A549 (cell line): ENCODE measurements around the gene ANK2. TPM values are rescaled to one million over a fixed set of nuclear protein-coding genes. Genes with fewer than 3 reads are reported as not detected.
A peak's percentile ranks its signal among the peaks of the same experiment; 100 is the strongest.

Source experiments
- ATAC-seq, 2 experiments: fragments of 200-7000 bp in 1 of 2; fragments of >200 bp in 1 of 2; cut with Nextera tagmentation in 1 of 2; cut with Tn5 transposase in 1 of 2; 3 replicates each; pipeline versions ENCODE4 v1.8.0 to v1.9.1; 2018 to 2020; ENCODE audit warnings: mild to moderate bottlenecking in 1 of 2, moderate library complexity in 1 of 2
- CTCF ChIA-PET: fragments of 300-600 bp; sonication (Branson Sonifier 250); formaldehyde crosslinking; extraction: SDS; loops from one replicate; lab custom pipeline; 2021; ENCODE audit warnings: antibody characterized with exemption, inconsistent platforms; lab: Yijun Ruan, JAX
- POLR2A ChIA-PET: fragments of 350-600 bp; formaldehyde crosslinking; extraction: SDS; loops from one replicate; lab custom pipeline; 2021; ENCODE audit warnings: antibody characterized with exemption, inconsistent platforms; lab: Yijun Ruan, JAX
- DNase-seq, 2 experiments: peaks; one replicate each; pipeline versions ENCODE4 v3.0.0 to v3.0.0-alpha.2; 2011 to 2016; ENCODE audit warnings: low read depth in 1 of 2, low spot score in 1 of 2
- FAIRE-seq: peaks from 2 replicates; lab custom pipeline; 2011; peaks lifted over from hg19 to GRCh38; lab: Jason Lieb, UNC
- H3K27ac ChIP-seq, 2 experiments: fragments of >200 bp; sonication (Bioruptor Twin); formaldehyde crosslinking; 3 replicates each; pipeline ENCODE4 v1.5.1; 2016 to 2017
- H3K4me1 ChIP-seq: fragments of >200 bp; sonication (Bioruptor Twin); formaldehyde crosslinking; 3 replicates; pipeline ENCODE4 v1.6.1; 2016
- H3K4me2 ChIP-seq: fragments of >200 bp; sonication (Bioruptor Twin); formaldehyde crosslinking; 3 replicates; pipeline ENCODE4 v1.6.1; 2016
- H3K4me3 ChIP-seq: fragments of >200 bp; sonication (Bioruptor Twin); formaldehyde crosslinking; 3 replicates; pipeline ENCODE4 v1.5.1; 2016
- H3K9me3 ChIP-seq: fragments of >200 bp; sonication (Bioruptor Twin); formaldehyde crosslinking; 3 replicates; pipeline ENCODE4 v1.6.1; 2016
- BHLHE40 ChIP-seq: IDR thresholded peaks from 2 replicates; pipeline ENCODE4 v1.6.1; 2012; ENCODE audit warnings: low read depth, low read length, inconsistent platforms
- CHD4 ChIP-seq: fragments of 200-600 bp; sonication (generic); IDR thresholded peaks from 2 replicates; pipeline ENCODE4 v1.6.1; 2016; ENCODE audit warnings: antibody characterized with exemption, mild to moderate bottlenecking, borderline replicate concordance
- CTCF ChIP-seq: fragments of >200 bp; sonication (Bioruptor Twin); formaldehyde crosslinking; IDR thresholded peaks from 3 replicates; pipeline ENCODE4 v1.5.1; 2016
- EHMT2 ChIP-seq: fragments of 200-600 bp; sonication (generic); IDR thresholded peaks from 2 replicates; pipeline ENCODE4 v1.6.1; 2016; ENCODE audit warnings: antibody characterized with exemption, low read depth, mild to moderate bottlenecking, moderate library complexity
- ESRRA ChIP-seq: fragments of 150-350 bp; IDR thresholded peaks from 2 replicates; pipeline ENCODE4 v1.6.1; 2014; ENCODE audit warnings: mild to moderate bottlenecking, low read length, borderline replicate concordance
- HEYL ChIP-seq: fragments of 250-450 bp; sonication (Bioruptor Pico); IDR thresholded peaks from 2 replicates; pipeline ENCODE4 v1.8.0; 2021; ENCODE audit warnings: mild to moderate bottlenecking, moderate library complexity
- HMGXB4 ChIP-seq: fragments of 250-450 bp; sonication (Bioruptor Pico); IDR thresholded peaks from 2 replicates; pipeline ENCODE4 v1.5.0; 2021; ENCODE audit warnings: mild to moderate bottlenecking, moderate library complexity, borderline replicate concordance
- HOXA7 ChIP-seq: fragments of 250-450 bp; sonication (Bioruptor Pico); IDR thresholded peaks from 2 replicates; pipeline ENCODE4 v1.5.0; 2020; ENCODE audit warnings: mild to moderate bottlenecking, moderate library complexity
- JUN ChIP-seq, 2 experiments: fragments of >200 bp; sonication (Bioruptor Twin); formaldehyde crosslinking; IDR thresholded peaks; 2 replicates in 1 of 2; 3 replicates in 1 of 2; pipeline ENCODE4 v1.6.1; 2016 to 2017
- KDM1A ChIP-seq: fragments of 200-600 bp; sonication (generic); IDR thresholded peaks from 2 replicates; pipeline ENCODE4 v1.6.1; 2016; ENCODE audit warnings: low read depth, mild to moderate bottlenecking
- KDM5A ChIP-seq: fragments of 200-600 bp; sonication (generic); IDR thresholded peaks from 2 replicates; pipeline ENCODE4 v1.6.1; 2016; ENCODE audit warnings: antibody characterized with exemption, mild to moderate bottlenecking
- MAFK ChIP-seq: fragments of 450-650 bp; IDR thresholded peaks from 2 replicates; pipeline ENCODE4 v1.6.1; 2014; ENCODE audit not compliant: partially characterized antibody
- NPAS2 ChIP-seq: fragments of 250-450 bp; sonication (Bioruptor Pico); IDR thresholded peaks from 2 replicates; pipeline ENCODE4 v1.8.0; 2022; ENCODE audit warnings: mild to moderate bottlenecking, moderate library complexity, borderline replicate concordance
- POLR2AphosphoS2 ChIP-seq: conservative IDR thresholded peaks from 2 replicates; pipeline ENCODE4 v1.6.1; 2012; ENCODE audit warnings: low read length, improper control_type of control experiment, inconsistent platforms
- RAD21 ChIP-seq, 2 experiments: fragments of >200 bp in 1 of 2; sonication (Bioruptor Twin) in 1 of 2; formaldehyde crosslinking in 1 of 2; IDR thresholded peaks in 1 of 2; conservative IDR thresholded peaks in 1 of 2; 2 replicates in 1 of 2; 3 replicates in 1 of 2; pipeline ENCODE4 v1.6.1; 2012 to 2018; ENCODE audit warnings: inconsistent platforms in 1 of 2
- RNF2 ChIP-seq: fragments of 200-600 bp; sonication (generic); IDR thresholded peaks from 2 replicates; pipeline ENCODE4 v1.6.1; 2016; ENCODE audit warnings: low read depth, mild to moderate bottlenecking, antibody characterized with exemption, moderate library complexity, borderline replicate concordance
- SMC3 ChIP-seq: fragments of >200 bp; sonication (Bioruptor Twin); formaldehyde crosslinking; IDR thresholded peaks from 3 replicates; pipeline ENCODE4 v1.6.1; 2018; ENCODE audit warnings: inconsistent platforms
- TFCP2L1 ChIP-seq: fragments of 250-450 bp; sonication (Bioruptor Pico); IDR thresholded peaks from 2 replicates; pipeline ENCODE4 v1.5.0; 2021; ENCODE audit warnings: mild to moderate bottlenecking
- TP53 ChIP-seq: fragments of 250-450 bp; sonication (Bioruptor Pico); IDR thresholded peaks from 2 replicates; pipeline ENCODE4 v1.5.0; 2021; ENCODE audit warnings: mild to moderate bottlenecking, moderate library complexity
- ZC3H11A ChIP-seq: fragments of 450-650 bp; IDR thresholded peaks from 2 replicates; pipeline ENCODE4 v1.6.1; 2014; ENCODE audit warnings: antibody characterized with exemption, mild to moderate bottlenecking
- ZNF302 ChIP-seq: fragments of 250-450 bp; sonication (Bioruptor Pico); IDR thresholded peaks from 2 replicates; pipeline ENCODE4 v1.9.0; 2021; ENCODE audit warnings: inconsistent platforms, mild to moderate bottlenecking, moderate library complexity
- ZSCAN20 ChIP-seq: fragments of 250-450 bp; sonication (Bioruptor Pico); IDR thresholded peaks from 2 replicates; pipeline ENCODE4 v1.8.0; 2022; ENCODE audit warnings: mild to moderate bottlenecking, moderate library complexity
- WGBS: methylation state at CpG from one replicate; pipeline ENCODE4 v1.1.6; 2017; ENCODE audit errors: missing lambda C conversion rate; 5-methylcytosine and 5-hydroxymethylcytosine counted together
- polyA plus RNA-seq, 4 experiments: library from polyadenylated mRNA; depleted of rRNA in 3 of 4; stranded (reverse); fragments of >200 nt; fragmentation: RNase III in 1 of 4; extraction: RNeasy Plus Mini Kit Qiagen cat#74134 plus additional on column Dnase treatment in 1 of 4; gene quantifications; 2 replicates in 3 of 4; 3 replicates in 1 of 4; pipeline ENCODE4 v1.2.3, GENCODE V29; 2011 to 2017
- TF ChIP-seq, protein P1 (sequence below): fragments of 150-350 bp; IDR thresholded peaks from 2 replicates; pipeline ENCODE4 v1.6.1; 2014; ENCODE audit warnings: low read depth, mild to moderate bottlenecking, low read length
- TF ChIP-seq, protein P2 (sequence below): fragments of 250-450 bp; sonication (Bioruptor Pico); IDR thresholded peaks from 2 replicates; pipeline ENCODE4 v1.5.0; 2020; ENCODE audit warnings: low read depth, mild to moderate bottlenecking, moderate library complexity
- TF ChIP-seq, protein P3 (sequence below): IDR thresholded peaks from 2 replicates; pipeline ENCODE4 v1.6.1; 2012; ENCODE audit warnings: low read depth, borderline replicate concordance
- TF ChIP-seq, protein P4 (sequence below): fragments of 450-650 bp; IDR thresholded peaks from 2 replicates; pipeline ENCODE4 v1.6.1; 2014; ENCODE audit warnings: antibody characterized with exemption

Gene ANK2
- polyA plus RNA-seq, 2 of the 4 experiments (the other 2 are of a cell fraction) = 1.4 to 3.1 TPM

DNA sequence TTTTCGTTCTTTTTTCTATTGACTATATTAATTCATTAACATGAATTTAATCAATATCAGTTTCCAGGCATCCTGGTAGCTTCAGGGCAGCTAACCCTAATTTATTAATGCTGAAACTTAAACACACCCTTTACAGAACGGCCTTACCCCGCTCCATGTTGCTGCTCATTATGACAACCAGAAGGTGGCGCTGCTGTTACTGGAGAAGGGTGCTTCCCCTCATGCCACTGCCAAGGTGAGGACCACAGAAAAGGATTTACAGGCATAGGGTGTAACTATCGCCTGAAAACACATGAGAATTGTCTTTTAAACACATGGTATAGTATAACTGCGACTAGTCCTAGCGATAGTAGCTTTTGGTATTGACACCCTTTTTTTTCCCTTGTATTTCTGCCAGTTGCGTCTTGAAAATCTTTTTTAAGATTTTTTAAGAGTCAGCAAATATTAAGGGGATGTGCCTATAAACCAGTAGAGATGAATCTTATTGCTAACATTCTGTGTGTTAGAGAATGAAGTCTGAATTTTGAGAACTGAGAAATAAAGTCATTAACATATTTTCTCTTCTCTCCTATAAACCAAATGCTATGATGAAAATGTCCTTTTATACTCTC is 229.0 kb downstream of the ANK2 start:
- no peak for FAIRE-seq

GRCh38 chr4:113285501-113285900 is 236.0 kb downstream of the ANK2 start:
- DNase-seq (no peak), ATAC-seq (no peak), FAIRE-seq (no peak)
- TF ChIP-seq HEYL (CRISPR knock-in tag) (no peak), KDM1A (no peak), CHD4 (no peak), HOXA7 (no peak), BHLHE40 (no peak), RNF2 (no peak), KDM5A (no peak), SMC3 (no peak), ESRRA (no peak)
- TF ChIP-seq, protein P1, sequence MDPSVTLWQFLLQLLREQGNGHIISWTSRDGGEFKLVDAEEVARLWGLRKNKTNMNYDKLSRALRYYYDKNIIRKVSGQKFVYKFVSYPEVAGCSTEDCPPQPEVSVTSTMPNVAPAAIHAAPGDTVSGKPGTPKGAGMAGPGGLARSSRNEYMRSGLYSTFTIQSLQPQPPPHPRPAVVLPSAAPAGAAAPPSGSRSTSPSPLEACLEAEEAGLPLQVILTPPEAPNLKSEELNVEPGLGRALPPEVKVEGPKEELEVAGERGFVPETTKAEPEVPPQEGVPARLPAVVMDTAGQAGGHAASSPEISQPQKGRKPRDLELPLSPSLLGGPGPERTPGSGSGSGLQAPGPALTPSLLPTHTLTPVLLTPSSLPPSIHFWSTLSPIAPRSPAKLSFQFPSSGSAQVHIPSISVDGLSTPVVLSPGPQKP = no peak
- TF ChIP-seq, protein P2, sequence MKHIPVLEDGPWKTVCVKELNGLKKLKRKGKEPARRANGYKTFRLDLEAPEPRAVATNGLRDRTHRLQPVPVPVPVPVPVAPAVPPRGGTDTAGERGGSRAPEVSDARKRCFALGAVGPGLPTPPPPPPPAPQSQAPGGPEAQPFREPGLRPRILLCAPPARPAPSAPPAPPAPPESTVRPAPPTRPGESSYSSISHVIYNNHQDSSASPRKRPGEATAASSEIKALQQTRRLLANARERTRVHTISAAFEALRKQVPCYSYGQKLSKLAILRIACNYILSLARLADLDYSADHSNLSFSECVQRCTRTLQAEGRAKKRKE = no peak
- ChIA-PET CTCF (no interaction called here), POLR2A (no interaction called here)
- 68% methylated on average over 3 of the region's 4 CpGs for WGBS
- no peak overlapping the region for H3K27ac ChIP-seq
- H3K4me1 ChIP-seq = no peaks in the 10 kb centered on the region
- H3K4me3 ChIP-seq = no peak overlapping the region
- no peaks in the 10 kb centered on the region for H3K9me3 ChIP-seq
- H3K4me2 ChIP-seq = no peak overlapping the region

More for the DNA sequence above, 229.0 kb downstream of the ANK2 start:
- POLR2A ChIA-PET = no interaction called here
- H3K4me3 ChIP-seq = no peak overlapping the region
- no peak overlapping the region for H3K27ac ChIP-seq
- DNase-seq = peak; percentile 50 to 70
- TF ChIP-seq, protein P2 = no peak
- TF ChIP-seq POLR2AphosphoS2 (no peak), MAFK (peak; percentile 83), CTCF (peak; percentile 50), TFCP2L1 (CRISPR knock-in tag) (no peak), RAD21 (conservative IDR thresholded peaks at IDR 0.05 in 1 of 2, IDR thresholded peaks at IDR 0.05 in 1 of 2) (peak; percentile 46 to 66; a peak in 4 of 5 replicates), JUN (IDR thresholded peaks at IDR 0.05) (no peak)
- TF ChIP-seq, all 56 proteins: peak for 3
- no peak overlapping the region for H3K4me2 ChIP-seq
- CTCF ChIA-PET = interaction anchor here (1.6 kb wide), 1 partner anchor 11 kb away, joined by 4 read pairs; no protein-coding TSS in a partner anchor
- no peaks in the 10 kb centered on the region for H3K4me1 ChIP-seq
- WGBS = 37% methylated on average over 8 of the region's 8 CpGs
- ATAC-seq = peak; percentile 86 to 98
- H3K9me3 ChIP-seq = no peaks in the 10 kb centered on the region

- ATAC-seq = no peak
- 70% methylated on average over 2 of the region's 2 CpGs for WGBS
- H3K27ac ChIP-seq = no peak overlapping the region
- H3K4me1 ChIP-seq = no peaks in the 10 kb centered on the region
- POLR2A ChIA-PET = no interaction called here
- DNase-seq = no peak
- no peaks in the 10 kb centered on the region for H3K9me3 ChIP-seq
- H3K4me2 ChIP-seq = no peak overlapping the region
- CTCF ChIA-PET = no interaction called here
- H3K4me3 ChIP-seq = no peak overlapping the region
- FAIRE-seq = no peak
- TF ChIP-seq, protein P3, sequence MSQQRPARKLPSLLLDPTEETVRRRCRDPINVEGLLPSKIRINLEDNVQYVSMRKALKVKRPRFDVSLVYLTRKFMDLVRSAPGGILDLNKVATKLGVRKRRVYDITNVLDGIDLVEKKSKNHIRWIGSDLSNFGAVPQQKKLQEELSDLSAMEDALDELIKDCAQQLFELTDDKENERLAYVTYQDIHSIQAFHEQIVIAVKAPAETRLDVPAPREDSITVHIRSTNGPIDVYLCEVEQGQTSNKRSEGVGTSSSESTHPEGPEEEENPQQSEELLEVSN = no peak
- TF ChIP-seq TP53 (CRISPR knock-in tag) (no peak), ZNF302 (CRISPR knock-in tag) (no peak), NPAS2 (CRISPR knock-in tag) (no peak), HMGXB4 (CRISPR knock-in tag) (no peak), KDM1A (no peak), ZSCAN20 (no peak), TFCP2L1 (CRISPR knock-in tag) (no peak), ZC3H11A (no peak), EHMT2 (no peak)
- TF ChIP-seq, protein P4, sequence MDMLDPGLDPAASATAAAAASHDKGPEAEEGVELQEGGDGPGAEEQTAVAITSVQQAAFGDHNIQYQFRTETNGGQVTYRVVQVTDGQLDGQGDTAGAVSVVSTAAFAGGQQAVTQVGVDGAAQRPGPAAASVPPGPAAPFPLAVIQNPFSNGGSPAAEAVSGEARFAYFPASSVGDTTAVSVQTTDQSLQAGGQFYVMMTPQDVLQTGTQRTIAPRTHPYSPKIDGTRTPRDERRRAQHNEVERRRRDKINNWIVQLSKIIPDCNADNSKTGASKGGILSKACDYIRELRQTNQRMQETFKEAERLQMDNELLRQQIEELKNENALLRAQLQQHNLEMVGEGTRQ = no peak
These were observed 238.8 kb downstream of the ANK2 start for GRCh38 chr4:113288257-113288656.
